ENCODE data around the gene A2M.

The A2M gene

GRCh38 chr12:9101018-9101687, 14.6 kb downstream of the A2M start:
- TF ChIP-seq CTCF (IDR thresholded peaks at IDR 0.05), result no peak

- TF ChIP-seq CTCF (IDR thresholded peaks at IDR 0.05), result no peak
Measured at GRCh38 chr12:9099552-9100190, 16.0 kb downstream of the A2M start.

DNA sequence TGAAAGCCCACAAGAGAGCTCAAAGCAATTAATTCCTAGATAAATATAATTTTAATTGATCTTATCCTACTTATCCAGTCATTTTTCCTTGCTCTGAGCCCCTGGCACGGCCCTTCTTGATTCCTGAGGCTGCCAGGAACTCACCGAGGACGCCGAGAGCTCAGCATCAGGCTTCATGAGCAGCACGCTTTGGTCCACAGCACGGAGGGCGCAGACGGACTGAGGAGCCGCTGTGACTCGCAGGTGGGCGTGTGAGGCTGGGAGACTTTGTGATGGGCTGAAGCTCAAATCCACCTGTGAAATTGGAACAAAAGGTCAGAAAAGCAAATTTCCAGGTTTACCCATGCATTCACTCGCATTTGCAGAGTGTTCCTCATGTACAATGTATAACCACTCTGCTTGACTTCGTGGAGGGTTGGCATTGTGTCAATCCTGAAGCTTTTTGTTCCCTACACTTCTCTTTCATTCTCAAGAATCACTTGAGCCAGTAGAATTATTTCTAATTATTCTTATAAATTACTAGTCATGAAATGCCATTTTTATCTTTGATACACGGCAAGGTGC, 17.2 kb downstream of the A2M start:
- TF ChIP-seq CTCF (IDR thresholded peaks at IDR 0.05), result no peak

DNA sequence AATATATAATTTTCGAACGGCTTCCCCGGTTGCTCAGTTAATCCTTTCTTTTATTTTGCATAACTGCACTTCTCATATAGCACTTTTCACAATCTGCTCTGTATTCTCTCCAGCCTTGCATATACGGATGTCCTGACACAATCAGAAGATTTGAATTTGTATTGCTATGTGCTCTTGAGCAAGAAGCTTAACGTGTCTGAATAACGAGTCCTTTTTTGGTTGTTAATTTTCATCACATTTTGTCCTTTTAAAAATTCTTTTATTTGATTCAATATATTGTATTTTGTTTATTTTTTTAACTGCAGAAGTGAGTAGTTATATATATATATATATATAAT, 17.6 kb downstream of the A2M start:
- TF ChIP-seq CTCF (IDR thresholded peaks at IDR 0.05), result no peak

- TF ChIP-seq CTCF (IDR thresholded peaks at IDR 0.05), result no peak
Measured at GRCh38 chr12:9096563-9097176, 19.0 kb downstream of the A2M start.

GRCh38 chr12:9095322-9095721, 20.4 kb downstream of the A2M start:
- no peak for TF ChIP-seq CTCF (IDR thresholded peaks at IDR 0.05)

DNA sequence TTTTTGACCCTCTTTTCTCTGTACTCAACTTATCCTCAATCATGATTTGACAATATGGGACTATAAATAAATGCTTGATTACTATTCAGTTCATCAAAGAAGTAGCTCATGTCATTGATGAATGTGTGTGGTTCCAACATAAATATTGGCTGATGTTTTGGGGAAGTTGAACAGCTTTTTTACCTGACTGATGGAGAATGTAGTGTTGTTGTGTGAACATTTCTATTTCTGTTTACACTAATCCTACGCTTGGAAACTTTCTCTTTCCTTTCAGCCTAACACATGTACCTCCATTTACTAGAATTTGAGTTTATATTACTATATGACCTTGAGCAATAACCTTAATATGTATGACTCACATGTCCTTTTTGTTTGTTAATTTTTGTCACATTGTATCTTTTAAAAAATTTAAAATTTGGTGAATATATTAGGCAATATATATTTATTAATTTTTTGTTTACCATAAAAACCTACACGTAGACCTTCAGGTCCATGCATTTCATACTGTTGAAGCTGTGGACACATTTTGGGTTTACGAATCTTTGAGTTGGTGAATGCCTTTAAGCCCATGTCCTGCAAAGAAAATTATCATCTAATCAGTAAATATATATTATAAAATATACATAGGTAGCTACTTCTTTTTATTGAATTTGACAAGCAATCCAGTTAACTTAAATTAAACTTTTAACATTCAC, 21.1 kb downstream of the A2M start:
- TF ChIP-seq CTCF (IDR thresholded peaks at IDR 0.05), result no peak

Data from LNCAP (cell line).